GM19035 (cell line): Measurements from ENCODE around the gene CELF5.
"Not testable (repeated sequence)": the region's sequence is repeated elsewhere in the genome, so short reads cannot be mapped to it uniquely, and the experiment has no call there.

Source experiments
- ATAC-seq: cut with Tn5 transposase; IDR thresholded peaks from one replicate; pipeline ENCODE4 v1.9.1; 2021; ENCODE audit not compliant: unreplicated experiment

The CELF5 gene

DNA sequence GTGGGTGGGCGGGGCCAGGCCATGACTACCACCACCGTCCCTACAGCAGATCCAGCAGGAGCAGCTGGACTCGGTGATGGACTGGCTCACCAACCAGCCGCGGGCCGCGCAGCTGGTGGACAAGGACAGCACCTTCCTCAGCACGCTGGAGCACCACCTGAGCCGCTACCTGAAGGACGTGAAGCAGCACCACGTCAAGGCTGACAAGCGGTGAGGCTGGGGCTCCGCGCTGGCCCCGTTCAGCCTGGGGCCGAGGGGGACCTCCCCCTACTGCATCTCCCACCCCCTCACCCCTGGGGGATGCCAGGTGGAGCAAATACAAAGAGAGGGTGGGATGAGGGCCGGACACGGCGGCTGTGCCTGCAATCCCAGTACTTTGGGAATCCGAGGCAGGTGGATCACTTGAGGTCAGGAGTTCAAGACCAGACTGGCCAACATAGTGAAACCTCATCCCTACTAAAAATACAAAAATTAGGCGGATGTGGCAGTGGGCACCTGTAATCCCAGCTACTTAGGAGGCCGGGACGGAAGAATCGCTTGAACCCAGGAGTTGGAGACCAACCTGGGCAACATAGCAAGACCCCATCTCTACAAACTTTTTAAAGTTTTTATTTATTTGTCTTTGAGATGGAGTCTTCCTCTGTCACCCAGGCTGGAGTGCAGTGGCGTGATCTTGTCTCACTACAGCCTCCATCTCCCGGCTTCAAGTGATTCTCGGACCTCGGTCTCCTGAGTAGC lies 18.1 kb upstream of the CELF5 start:
- ATAC-seq = no peak

DNA sequence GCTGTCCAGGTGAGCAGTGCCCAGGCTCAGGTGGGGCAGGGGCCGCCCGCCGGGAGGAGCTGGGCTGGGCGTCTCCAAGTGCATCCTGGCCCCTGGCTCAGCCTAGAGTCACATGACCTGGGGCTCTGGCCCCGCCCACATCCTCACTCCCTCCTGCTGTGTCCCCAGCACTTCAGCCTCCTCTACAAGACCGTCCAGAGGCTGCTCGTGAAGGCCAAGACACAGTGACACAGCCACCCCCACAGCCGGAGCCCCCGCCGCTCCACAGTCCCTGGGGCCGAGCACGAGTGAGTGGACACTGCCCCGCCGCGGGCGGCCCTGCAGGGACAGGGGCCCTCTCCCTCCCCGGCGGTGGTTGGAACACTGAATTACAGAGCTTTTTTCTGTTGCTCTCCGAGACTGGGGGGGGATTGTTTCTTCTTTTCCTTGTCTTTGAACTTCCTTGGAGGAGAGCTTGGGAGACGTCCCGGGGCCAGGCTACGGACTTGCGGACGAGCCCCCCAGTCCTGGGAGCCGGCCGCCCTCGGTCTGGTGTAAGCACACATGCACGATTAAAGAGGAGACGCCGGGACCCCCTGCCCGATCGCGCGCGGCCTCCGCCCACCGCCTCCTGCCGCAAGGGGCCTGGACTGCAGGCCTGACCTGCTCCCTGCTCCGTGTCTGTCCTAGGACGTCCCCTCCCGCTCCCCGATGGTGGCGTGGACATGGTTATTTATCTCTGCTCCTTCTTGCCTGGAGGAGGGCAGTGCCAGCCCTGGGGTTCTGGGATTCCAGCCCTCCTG lies 16.8 kb upstream of the CELF5 start:
- no peak for ATAC-seq

GRCh38 chr19:3208317-3209207 lies 15.9 kb upstream of the CELF5 start:
- ATAC-seq = no peak

DNA sequence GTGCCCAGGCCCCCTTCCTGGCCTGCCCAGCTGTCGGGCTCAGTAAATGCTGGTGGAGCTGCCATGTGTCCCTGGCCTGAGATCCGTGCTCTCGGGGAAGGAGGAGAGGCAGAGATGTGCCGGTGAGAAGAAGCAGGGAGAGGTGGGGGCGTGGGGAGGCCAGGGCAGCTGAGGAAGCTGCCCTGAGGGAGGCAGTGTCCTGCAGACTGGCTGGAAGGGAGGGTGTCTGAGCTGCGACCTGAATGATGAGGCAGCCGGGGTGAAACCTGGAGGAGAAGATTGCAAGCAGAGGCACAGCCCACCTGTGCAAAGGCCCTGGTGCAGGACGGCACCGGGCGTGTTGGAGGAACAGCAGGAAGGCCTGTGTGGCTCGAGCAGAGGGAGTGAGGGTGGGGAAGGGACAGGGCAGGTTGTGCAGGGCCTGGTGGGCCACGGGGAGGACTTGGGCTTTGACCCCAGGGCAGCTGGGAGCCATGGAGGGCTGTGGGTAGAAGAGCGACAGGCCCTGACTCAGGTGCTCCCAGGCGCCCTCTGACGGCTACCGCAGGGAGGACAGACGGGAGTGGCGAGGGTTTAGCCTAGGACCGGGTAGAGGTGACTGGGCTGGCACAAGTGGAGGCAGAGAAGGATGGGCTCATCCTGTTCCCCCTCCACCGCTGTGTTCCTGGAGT lies 14.0 kb upstream of the CELF5 start:
- ATAC-seq = no peak

DNA sequence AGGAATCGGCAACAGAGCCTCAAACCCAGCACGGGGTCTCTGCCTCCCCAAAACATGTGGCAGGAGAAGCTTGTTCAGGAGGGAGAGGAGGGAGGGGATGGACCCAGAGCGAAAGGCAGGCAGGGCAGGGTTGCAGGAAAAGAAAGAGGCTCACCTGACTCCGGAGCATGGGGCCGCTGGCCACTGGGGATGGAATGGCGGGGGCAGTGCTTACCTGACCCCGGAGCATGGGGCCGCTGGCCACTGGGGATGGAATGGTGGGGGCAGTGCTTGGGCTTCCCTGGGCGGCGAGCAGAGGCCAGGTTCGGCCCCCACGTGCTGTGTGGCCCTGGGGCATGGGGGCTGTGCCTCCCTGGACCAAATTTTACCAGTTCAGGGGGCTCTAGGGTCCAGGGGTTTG lies 13.3 kb upstream of the CELF5 start:
- ATAC-seq = no peak

GRCh38 chr19:3213159-3213558 lies 11.3 kb upstream of the CELF5 start:
- ATAC-seq = no peak

DNA sequence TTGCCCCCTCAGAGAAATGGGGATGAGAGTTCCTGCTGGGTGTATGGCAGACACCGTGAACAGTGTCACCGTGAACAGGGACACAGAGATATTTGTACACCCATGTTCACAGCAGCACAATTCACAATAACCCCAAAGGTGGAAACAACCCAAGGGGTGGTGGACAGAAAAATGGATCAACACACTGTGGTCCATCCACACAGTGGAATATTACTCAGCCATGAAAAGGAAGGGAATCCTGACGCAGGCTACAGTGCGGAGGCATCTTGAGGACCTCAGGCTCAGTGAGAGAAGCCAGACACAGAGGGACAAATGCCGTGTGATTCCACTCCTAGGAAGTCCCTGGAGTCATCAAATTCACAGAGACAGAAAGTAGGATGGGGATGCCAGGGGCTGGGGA lies 7.6 kb upstream of the CELF5 start:
- no peak for ATAC-seq

GRCh38 chr19:3220576-3220975 lies 3.9 kb upstream of the CELF5 start:
- ATAC-seq = no peak

- not testable (repeated sequence) for ATAC-seq
These were observed 2.9 kb upstream of the CELF5 start for GRCh38 chr19:3221576-3221975.

- no peak for ATAC-seq
These were observed 1.8 kb upstream of the CELF5 start for GRCh38 chr19:3222709-3223108.

- no peak for ATAC-seq
These were observed 666 bp downstream of the CELF5 start for GRCh38 chr19:3225169-3225485.

DNA sequence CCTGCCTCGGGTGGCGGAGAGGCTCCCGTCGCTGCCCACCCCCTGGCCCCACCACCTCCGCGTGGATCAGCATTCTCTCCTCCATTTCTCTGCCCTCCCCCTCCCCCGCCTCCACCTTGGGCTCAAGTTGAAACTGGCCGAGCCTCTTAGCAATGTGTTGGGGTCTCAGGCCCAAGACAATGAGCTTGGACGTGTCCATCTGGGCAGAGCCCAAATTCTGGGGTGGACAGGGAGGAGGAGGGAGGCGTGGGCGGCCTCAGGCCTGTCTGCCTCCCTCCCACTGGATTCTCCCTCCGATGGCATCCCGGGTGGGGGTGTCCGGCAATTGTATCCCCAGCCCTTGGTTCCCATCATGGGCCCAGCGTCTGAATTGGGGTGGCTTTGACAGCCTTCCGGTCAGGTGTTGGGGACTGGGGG lies 1.2 kb downstream of the CELF5 start:
- ATAC-seq = no peak

DNA sequence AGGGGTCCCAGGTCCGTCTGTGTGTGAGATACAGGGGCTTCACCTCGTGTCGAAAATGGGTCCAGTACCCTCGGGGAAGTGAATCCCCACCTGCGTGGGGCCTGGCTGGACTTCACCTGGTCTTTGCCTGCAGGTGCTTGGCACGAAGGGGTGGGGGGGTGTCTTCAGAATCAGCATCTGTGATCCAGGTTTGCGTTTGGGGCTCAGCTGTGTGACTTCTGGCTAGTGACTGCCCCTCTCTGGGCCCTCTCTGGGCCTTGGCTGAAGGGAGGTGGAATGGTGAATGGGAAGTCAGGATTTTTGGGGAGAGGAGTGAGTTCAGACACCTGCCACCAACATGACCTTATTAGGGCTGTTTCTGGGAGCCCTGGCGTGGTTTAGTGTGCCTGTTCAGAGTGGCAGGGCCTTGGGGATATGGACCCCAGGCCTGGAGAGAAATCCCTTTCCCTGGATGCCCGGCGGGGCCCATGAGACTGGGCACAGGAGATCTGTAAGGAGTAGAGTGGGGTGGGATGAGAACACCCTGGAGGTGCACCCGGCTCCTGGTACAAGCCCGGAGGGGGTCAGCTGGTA lies 2.7 kb downstream of the CELF5 start:
- ATAC-seq = no peak

GRCh38 chr19:3229346-3229743 lies 4.9 kb downstream of the CELF5 start:
- no peak for ATAC-seq

- no peak for ATAC-seq
These were observed 5.5 kb downstream of the CELF5 start for GRCh38 chr19:3229888-3230496.

DNA sequence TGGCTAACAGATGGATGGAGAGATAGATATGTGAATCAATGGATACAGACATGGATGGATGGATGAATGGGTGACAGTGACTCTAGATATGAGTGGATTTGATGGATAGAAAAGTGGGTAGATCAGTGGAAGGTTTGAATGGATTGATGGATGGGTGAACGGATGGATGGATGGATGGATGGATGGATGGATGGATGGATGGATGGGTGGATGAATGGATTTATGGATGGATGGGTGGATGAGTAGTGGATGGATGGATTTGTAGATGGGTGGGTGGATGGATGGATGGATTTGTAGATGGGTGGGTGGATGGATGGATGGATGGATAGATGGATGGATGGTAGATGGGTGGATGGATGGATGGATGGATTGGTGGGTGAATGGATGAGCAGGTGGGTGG lies 6.8 kb downstream of the CELF5 start:
- ATAC-seq = no peak

DNA sequence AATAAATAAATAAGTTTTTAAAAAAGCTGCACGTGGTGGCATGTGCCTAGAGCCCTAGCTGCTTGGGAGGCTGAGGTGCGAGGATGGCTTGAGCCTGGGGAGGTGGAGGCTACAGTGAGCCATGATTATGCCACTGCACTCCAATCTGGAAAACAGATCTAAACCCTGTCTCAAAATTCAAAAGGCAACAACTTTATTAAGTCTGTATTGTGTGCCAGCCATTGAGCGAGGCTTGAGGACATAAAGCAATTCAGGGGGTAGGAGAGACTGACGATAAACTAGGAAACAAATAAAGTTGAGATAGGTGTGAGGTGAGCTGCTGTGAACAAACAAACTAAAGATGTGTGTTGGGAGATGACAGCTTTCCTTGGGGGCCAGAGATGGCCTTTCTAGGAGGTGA lies 8.7 kb downstream of the CELF5 start:
- ATAC-seq = no peak

DNA sequence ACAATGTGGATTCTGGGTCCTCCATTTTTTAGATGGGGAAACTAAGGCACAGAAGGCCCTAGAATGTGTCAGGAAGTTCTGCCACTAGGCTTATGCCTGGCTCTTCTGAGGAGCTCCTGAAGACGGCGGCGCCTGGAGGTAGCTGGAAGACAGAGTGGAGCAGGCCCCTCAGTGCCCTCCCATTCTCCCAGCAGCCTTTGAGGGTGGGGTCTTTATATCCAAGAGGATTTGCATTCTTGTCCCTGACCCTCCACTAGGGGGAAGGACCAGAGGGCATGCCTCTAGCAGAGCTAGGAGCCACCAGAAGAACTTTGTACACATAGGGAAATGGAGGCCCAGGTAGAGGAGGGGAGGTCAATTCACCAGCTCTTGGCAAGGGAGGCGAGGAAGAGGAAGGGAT lies 9.4 kb downstream of the CELF5 start:
- ATAC-seq = no peak

DNA sequence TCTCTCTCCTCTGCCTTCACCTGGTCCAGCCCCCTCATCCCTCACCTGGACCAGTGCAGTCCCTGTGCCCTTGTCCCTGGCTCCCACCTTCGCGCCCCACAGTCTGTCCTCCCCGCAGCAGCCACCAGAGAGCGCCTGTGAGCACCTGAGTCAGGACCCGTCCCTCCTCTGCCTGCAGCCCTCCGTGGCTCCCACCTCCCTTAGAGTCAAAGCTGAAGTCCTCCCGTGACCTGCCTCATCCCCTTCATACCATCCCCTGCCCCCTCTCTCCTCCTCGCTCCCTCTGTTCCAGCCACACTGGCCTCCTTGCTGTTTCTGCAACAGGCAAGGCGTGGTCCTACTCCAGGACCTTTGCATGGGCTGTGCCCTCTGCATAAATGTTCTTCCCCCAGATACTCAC lies 10.3 kb downstream of the CELF5 start:
- no peak for ATAC-seq

GRCh38 chr19:3235604-3236003 lies 11.1 kb downstream of the CELF5 start:
- ATAC-seq = not testable (repeated sequence)
